GM10266 (cell line): ENCODE results near the gene ARX.

Source experiments
- DNase-seq: peaks from one replicate; pipeline ENCODE4 v3.0.0; 2012; ENCODE audit errors: extremely low spot score
- CTCF ChIP-seq: IDR thresholded peaks from 2 replicates; pipeline ENCODE4 v1.5.1; 2012; ENCODE audit warnings: mild to moderate bottlenecking, low read depth; ENCODE audit not compliant: control insufficient read depth, insufficient read depth; ENCODE audit errors: missing control alignments

ARX gene

DNA sequence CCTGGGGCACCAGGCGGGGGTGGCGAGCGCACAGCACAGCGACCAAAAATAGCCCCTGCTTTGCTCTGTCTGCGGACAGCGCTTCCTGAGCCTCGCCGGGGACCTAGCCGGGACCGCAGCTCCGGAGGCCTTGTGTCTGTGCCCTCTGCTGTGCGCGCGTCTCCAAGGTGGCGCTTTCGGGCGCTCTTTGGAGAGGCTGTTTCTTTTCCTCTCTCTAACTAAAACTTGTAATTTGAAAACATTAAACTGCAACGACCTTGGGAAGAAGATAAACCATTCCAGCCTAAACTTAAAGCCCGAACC is 3.4 kb downstream of the ARX start:
- no peak for TF ChIP-seq CTCF
- no peak for DNase-seq

- DNase-seq = no peak
- no peak for TF ChIP-seq CTCF
Observed at GRCh38 chrX:25011589-25012432, 4.0 kb downstream of the ARX start.

DNA sequence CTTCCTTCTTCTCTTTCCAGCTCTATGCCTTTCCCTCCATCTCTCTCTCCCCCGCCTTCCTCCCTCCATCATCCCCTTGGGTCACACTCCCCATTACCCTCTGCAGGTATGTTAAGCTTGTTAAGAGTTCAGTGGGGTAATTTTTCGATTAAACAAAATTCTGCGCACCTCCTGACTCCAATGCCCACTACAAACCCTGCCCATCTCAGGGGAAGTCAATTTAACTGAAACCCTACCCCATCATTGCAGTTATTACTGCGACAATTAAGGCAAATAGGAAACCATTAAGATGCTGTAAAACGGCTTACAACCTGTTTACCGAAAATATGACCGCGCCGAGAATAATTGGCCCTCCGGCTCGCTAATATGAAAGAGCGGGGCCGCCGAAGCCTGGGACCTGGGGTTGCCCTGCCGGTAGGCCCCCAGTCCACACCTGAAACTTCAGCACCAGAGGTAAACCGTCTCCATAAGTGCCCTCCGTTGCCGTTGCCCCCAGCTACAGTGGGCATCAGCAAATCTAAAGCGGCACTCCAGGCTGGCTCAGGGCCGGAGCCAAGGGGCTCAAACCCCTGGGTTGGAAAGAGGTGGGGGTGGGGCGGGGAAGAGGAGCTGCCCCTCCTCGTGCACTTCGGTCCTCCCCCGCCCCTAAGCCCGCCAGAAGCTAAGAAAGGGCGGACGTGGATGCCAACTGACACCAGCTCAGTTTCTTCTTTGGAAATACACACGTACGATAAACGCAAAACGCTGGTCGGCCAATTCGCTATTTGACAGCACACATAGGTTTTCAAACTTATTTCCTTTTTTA is 4.8 kb downstream of the ARX start:
- no peak for DNase-seq
- no peak for TF ChIP-seq CTCF

GRCh38 chrX:25009407-25009806 is 6.4 kb downstream of the ARX start:
- no peak for DNase-seq
- no peak for TF ChIP-seq CTCF

DNA sequence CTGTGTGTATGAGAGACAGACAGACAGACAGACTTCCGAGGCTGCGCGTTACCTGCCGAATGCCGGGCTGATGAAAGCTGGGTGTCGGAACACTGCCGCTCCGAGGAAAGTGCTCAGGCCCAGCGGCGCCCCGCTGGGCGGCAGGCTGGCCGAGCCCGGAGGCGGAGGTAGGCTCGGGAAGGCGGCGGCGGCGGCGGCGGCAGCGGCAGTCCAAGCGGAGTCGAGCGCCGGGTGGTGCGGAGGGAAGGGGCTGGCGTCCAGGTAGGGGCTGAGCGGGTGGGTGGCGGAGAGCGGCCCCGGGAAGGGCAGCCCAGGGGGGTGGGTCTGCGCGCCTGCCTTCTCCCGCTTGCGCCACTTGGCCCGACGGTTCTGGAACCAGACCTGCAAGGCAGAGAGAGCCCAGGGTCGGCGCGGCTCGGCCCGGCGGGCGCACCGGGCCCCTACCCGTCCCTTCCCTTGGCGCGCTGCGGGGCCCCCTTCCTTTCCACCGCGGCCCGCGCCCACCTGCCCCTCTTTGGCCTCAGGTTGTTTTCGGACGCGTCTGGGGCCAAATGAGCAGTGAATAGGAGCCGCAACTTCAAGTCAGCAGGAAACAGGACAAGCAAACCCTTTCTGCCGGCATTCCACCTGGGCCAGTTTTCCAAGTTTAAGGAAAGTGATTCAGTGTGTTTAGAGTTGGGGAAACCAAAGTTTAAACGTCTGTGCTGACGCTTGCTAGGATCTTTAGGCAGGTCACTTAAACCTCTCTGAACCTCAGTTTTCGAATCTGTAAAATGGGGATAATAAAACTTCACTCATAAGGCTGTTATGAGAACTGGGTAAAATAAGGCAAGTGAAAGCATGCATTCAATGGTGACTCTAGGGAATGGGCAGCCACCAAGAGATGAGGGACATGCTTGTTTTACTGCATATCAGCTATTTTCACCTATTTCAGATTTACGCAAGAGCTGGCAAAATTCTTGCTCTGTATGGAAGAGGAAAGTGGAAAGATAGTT is 8.4 kb downstream of the ARX start:
- no peak for DNase-seq

GRCh38 chrX:25006586-25007058 is 9.1 kb downstream of the ARX start:
- TF ChIP-seq CTCF = no peak
- no peak for DNase-seq

More for the DNA sequence above, 8.4 kb downstream of the ARX start:
- TF ChIP-seq CTCF = no peak
